ENCODE data around the gene NPHP4. TPM values are rescaled to one million over a fixed set of nuclear protein-coding genes. Genes with fewer than 3 reads are reported as not detected.

NPHP4 gene
- total RNA-seq, 1 donor from 2014 or later = 8.8 TPM

DNA sequence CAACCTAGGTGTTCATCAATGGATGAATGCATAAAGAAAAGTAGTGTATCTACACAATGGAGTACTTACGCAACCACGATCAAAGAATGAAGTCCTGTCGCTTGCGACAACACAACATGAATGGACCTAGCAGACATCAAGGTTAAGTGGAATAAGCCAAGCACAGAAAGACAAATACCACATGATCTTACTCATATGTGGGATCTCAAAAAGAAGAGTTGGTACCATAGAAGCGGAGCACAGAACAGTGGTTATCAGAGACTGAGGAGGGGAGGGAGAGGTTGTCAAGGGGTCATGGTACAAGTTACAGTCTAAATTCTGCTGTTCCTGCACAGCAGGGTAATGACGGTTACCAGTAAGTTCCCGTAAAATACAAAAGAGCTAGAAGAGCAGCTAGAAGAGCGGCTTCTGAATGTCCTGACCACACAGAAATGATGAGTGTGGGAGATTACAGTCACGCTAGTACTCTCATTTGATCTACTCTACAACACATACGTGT lies 36.7 kb downstream of the NPHP4 start:
- DNase-seq (ENCODE audit: low read depth) = no peak
- TF ChIP-seq, protein P1, sequence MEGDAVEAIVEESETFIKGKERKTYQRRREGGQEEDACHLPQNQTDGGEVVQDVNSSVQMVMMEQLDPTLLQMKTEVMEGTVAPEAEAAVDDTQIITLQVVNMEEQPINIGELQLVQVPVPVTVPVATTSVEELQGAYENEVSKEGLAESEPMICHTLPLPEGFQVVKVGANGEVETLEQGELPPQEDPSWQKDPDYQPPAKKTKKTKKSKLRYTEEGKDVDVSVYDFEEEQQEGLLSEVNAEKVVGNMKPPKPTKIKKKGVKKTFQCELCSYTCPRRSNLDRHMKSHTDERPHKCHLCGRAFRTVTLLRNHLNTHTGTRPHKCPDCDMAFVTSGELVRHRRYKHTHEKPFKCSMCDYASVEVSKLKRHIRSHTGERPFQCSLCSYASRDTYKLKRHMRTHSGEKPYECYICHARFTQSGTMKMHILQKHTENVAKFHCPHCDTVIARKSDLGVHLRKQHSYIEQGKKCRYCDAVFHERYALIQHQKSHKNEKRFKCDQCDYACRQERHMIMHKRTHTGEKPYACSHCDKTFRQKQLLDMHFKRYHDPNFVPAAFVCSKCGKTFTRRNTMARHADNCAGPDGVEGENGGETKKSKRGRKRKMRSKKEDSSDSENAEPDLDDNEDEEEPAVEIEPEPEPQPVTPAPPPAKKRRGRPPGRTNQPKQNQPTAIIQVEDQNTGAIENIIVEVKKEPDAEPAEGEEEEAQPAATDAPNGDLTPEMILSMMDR (conservative IDR thresholded peaks at IDR 0.05; ENCODE audit: low read depth, low read length) = no peak
- H3K4me3 ChIP-seq (ENCODE audit: low read depth, low read length) = no peak overlapping the region

DNA sequence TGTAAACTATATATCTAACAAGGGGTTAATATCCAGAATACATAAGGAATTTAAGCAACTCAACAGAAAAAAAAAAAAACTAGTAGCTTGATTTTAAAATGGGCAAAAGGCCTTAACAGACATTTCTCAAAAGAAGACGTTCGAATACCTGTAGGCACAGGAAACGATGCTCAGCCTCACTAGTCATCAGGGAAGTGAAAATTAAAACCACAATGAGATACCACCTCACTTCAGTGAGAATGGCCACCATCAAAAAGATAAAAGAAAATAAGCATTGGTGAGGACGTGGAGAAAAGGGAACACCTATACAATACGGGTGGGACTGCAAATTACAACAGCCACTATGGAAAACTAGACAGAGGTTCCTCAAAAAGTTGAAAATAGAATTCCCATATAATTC lies 37.3 kb downstream of the NPHP4 start:
- no peak for DNase-seq (ENCODE audit: low read depth)
- TF ChIP-seq, protein P1 (conservative IDR thresholded peaks at IDR 0.05; ENCODE audit: low read depth, low read length) = no peak
- H3K4me3 ChIP-seq (ENCODE audit: low read depth, low read length) = no peak overlapping the region

DNA sequence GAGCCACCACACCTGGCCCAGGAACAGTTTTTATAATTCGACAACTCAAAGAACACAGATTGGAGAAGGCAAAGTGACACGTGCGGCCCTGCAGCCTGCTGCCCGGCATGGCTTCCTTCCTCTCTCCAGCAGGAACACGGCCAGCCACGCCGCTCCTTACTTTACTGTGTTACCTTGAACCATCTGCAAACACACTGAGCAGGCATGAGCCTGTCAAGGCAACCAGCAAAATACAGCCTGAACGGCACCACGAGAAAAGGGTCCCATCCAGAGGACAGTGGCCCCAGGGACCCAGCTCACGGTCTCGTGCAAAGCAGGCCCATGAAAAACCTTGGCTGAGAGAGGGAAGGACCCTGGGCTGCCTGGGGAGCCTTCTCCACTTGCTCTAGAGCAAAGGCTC lies 38.8 kb downstream of the NPHP4 start:
- no peak overlapping the region for H3K4me3 ChIP-seq (ENCODE audit: low read depth, low read length)
- DNase-seq (ENCODE audit: low read depth) = no peak
- TF ChIP-seq, protein P1 (conservative IDR thresholded peaks at IDR 0.05; ENCODE audit: low read depth, low read length) = no peak

DNA sequence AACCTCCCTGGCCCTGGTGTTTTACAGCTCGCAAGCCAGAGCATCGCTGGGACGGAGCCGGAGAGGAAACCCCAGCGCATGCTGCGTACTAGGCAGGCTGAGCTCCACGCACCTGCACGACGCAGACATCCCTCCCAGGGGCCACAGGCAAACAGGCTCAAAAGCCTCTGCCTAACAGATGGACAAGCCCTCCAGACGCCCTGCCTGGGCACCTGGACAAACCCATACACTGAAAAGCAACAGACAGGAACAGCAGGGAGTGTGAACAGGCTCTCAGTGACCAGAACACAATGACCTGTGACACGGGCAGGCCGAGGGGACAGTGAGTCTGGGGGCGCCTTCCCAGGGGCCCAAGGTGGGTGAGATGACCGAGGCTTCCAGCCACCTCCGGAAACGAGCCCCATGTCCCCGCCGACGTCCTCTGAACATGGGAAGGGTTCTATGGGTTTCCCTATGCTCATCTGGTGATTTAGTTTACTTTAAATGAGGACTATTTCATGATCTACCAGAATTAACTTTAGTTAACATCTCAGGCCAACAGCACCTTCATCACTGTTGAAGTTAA lies 40.3 kb downstream of the NPHP4 start:
- H3K4me3 ChIP-seq (ENCODE audit: low read depth, low read length) = no peak overlapping the region
- TF ChIP-seq, protein P1 (conservative IDR thresholded peaks at IDR 0.05; ENCODE audit: low read depth, low read length) = no peak
- no peak for DNase-seq (ENCODE audit: low read depth)

DNA sequence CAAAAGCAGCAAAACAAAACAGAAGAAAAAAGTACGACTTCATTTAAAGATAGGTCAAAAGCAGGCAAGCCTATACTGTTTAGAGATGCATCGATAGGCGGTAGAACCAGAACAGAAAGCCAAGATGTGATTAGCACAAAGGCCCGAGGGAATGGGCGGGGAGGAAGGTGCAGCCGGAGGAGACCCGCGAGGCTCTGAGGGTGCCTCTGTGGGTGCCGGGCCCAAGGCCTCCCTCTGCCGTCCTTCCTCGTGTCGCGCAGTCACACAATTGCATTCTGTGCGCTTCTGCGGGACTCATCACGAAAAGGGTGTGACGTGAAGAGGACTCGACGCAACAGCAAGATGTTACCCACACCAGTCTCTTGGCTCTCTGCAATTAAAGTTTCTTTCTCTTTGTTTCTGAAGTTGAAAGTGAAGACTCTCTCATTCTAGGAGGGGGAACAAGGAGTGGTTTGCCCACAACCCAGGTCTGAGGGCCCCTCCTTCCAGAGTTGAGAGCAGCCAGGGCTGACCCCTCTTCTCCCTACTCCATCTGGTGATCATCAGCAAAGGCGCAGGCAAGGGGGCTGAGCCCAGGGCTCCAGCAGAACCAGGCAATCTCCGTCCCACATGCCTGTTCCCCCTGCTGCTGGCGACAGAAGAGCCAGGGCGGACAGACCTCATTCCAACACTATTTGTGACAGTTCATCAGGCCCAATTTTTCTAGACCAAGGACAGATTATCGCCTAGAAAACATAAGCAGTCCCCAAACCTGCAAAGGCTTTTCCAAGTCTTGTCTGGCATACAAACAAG lies 41.0 kb downstream of the NPHP4 start:
- TF ChIP-seq, protein P1 (conservative IDR thresholded peaks at IDR 0.05; ENCODE audit: low read depth, low read length) = no peak
- no peak for DNase-seq (ENCODE audit: low read depth)

DNA sequence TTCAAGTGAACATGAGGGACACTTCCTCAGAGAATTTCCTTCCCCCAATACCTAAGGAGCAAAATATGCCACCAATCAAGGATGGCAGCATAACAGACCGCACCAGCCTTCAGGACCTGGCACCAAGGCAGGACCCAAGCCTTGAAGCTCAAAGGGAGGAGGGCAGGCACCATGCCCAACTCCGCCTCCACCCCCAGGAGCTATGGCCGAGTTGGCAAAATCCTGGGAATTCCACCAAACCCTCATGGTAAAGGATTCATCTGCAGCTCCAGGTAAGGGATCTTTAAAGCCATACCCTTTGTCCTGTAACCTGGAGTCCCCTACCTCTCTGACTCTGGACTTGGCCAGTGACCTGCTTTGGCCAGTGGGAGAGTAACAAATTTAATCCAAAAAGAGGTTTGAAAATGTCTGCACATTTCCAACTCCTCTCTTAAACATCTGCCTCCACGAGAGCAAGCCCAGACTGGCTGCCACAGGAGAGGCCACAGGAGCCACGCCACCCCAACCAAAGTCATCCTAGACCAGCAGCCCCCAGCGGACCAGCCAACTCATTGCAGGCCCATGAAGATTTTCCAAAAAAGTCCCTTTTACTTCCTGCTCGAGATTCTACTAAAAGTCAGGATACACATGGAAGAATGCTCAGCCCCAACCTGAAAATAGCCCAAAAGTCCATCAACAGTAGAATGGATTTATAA lies 41.9 kb downstream of the NPHP4 start:
- H3K4me3 ChIP-seq (ENCODE audit: low read depth, low read length) = no peak overlapping the region
- TF ChIP-seq, protein P1 (conservative IDR thresholded peaks at IDR 0.05; ENCODE audit: low read depth, low read length) = no peak
- DNase-seq (ENCODE audit: low read depth) = no peak

More for the DNA sequence above, 41.0 kb downstream of the NPHP4 start:
- no peak overlapping the region for H3K4me3 ChIP-seq (ENCODE audit: low read depth, low read length)

Measured in epithelial cell of proximal tubule (primary cell).